Testis (tissue), 5 donors: ENCODE data around the gene COMMD2. TPM values are rescaled to one million over a fixed set of nuclear protein-coding genes. Genes with fewer than 3 reads are reported as not detected.

ENCODE experiments used
- DNase-seq: peaks from one replicate; pipeline ENCODE4 v3.0.0-alpha.2; 2019
- H3K27ac ChIP-seq, 2 donors: fragments of 200-600 bp; sonication (generic); one replicate each; pipeline ENCODE4 v1.5.1; 2019
- H3K27me3 ChIP-seq: fragments of 200-600 bp; sonication (generic); one replicate; pipeline ENCODE4 v1.5.1; 2019
- H3K36me3 ChIP-seq: fragments of 200-600 bp; sonication (generic); one replicate; pipeline ENCODE4 v1.5.1; 2017; ENCODE audit warnings: low read depth; ENCODE audit errors: missing control alignments
- H3K4me1 ChIP-seq: fragments of 200-600 bp; sonication (generic); one replicate; pipeline ENCODE4 v1.5.1; 2019
- H3K4me3 ChIP-seq, 2 donors: fragments of 200-600 bp; sonication (generic); one replicate each; pipeline ENCODE4 v1.5.1; 2017 to 2019
- H3K9me3 ChIP-seq: fragments of 200-600 bp; sonication (generic); one replicate; pipeline ENCODE4 v1.5.1; 2017
- POLR2A ChIP-seq: fragments of 450-650 bp; IDR thresholded peaks from one replicate; pipeline ENCODE4 v1.6.1; 2017; ENCODE audit warnings: antibody characterized with exemption, mild to moderate bottlenecking, moderate library complexity
- WGBS, 2 donors: methylation state at CpG; one replicate each; pipeline ENCODE4 v1.1.5; 2018; 5-methylcytosine and 5-hydroxymethylcytosine counted together
- intact Hi-C: fragments of 100-400 bp; cut with DNase I; formaldehyde crosslinking; loops from one replicate; pipeline ENCODE4 v1.15.1; 2023; ENCODE audit warnings: low total_unique reads
- long read RNA-seq, 2 donors: transcript quantifications; one replicate each; lab custom pipeline, GENCODE V29; 2026
- polyA plus RNA-seq: library from polyadenylated mRNA; stranded (reverse); fragments of 350-450 nt; fragmentation: Illumina TruSeq; extraction: RNeasy Lipid Tissue Mini Kit (QIAGEN cat#74804); gene quantifications from one replicate; pipeline ENCODE4 v1.2.3, GENCODE V29; 2014; ENCODE audit warnings: low read depth, low replicate concordance; ENCODE audit not compliant: insufficient read depth
- total RNA-seq, 2 donors: library from RNA; depleted of rRNA; stranded (reverse); fragments of >200 nt; gene quantifications; one replicate each; pipeline ENCODE4 v1.2.3, GENCODE V29; 2016
- TF ChIP-seq, protein P1 (sequence below), 3 experiments: fragments of 450-650 bp in 2 of 3; fragments of 200-600 bp in 1 of 3; sonication (generic) in 1 of 3; IDR thresholded peaks; one replicate each; pipeline ENCODE4 v1.5.1; 2016 to 2019; ENCODE audit warnings: antibody characterized with exemption in 3 of 3, mild to moderate bottlenecking in 2 of 3, moderate library complexity in 1 of 3

Gene COMMD2
- 10 to 100 TPM; 21.8 to 27.7 TPM for total RNA-seq
- polyA plus RNA-seq = 19.9 TPM
- long read RNA-seq, donor 1, transcript COMMD2-203 (5 exons, 3,706 nt) = major isoform, 29 of 35 reads
- long read RNA-seq, donor 1, partial matches to known transcripts = 0 of 35 reads
- long read RNA-seq, donor 1, other reads (novel, unspliced or antisense) = 0 of 35 reads
- long read RNA-seq, donor 2, transcript COMMD2-203 (5 exons, 3,706 nt) = major isoform, 17 of 23 reads
- long read RNA-seq, donor 2, partial matches to known transcripts = 0 of 23 reads
- long read RNA-seq, donor 2, other reads (novel, unspliced or antisense) = 0 of 23 reads

DNA sequence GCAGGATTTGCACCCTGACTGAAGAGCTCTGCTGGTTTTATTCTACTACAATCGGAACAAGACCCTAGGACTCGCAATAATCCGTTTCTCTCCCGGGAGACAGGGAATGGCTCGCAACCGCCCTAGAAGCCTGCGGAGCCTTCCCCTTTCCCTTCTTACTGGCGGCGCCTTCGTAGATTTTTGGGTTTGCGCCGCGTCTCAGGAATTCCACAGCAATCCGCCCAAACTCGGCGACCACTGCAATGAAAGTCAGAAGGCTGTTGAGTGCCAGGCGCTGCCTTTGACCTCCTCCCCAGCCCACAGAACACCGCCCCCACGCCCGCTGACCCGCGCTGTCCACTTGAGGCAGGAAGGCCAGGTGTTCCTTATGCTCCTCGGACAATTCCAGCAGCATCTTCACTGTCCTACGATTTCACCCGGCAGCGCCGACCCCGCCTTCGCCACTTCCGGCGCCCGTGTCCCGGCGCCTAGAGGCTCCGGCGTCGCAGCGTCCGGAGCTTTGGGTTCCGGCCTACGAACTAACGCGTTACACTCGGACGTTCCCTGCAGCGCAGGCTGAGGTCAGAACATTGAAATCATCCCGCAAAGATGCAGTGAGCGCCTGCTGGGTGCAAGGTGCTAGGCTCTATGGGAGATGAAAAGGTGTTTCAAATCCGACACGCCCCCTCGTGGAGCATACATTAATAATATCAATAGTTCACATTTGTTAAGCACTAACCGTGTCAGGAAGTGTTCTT, at the start of gene COMMD2:
Gene COMMD2, minus strand, starts transcription at position 439 of the 737 bp plus-strand sequence. Its CDS starts 45 bp downstream, at position 394.
- intact Hi-C loops = no loop called here
- TF ChIP-seq, protein P1, sequence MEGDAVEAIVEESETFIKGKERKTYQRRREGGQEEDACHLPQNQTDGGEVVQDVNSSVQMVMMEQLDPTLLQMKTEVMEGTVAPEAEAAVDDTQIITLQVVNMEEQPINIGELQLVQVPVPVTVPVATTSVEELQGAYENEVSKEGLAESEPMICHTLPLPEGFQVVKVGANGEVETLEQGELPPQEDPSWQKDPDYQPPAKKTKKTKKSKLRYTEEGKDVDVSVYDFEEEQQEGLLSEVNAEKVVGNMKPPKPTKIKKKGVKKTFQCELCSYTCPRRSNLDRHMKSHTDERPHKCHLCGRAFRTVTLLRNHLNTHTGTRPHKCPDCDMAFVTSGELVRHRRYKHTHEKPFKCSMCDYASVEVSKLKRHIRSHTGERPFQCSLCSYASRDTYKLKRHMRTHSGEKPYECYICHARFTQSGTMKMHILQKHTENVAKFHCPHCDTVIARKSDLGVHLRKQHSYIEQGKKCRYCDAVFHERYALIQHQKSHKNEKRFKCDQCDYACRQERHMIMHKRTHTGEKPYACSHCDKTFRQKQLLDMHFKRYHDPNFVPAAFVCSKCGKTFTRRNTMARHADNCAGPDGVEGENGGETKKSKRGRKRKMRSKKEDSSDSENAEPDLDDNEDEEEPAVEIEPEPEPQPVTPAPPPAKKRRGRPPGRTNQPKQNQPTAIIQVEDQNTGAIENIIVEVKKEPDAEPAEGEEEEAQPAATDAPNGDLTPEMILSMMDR (IDR thresholded peaks at IDR 0.05) = peak; percentile 38 to 43 (median 39)
- no peak for TF ChIP-seq POLR2A
- peak within 1 kb of the TSS; percentile 73 to 78 for H3K27ac ChIP-seq
- peaks cover 6% of the 10 kb centered on the region for H3K4me1 ChIP-seq
- H3K4me3 ChIP-seq = peak within 1 kb of the TSS; percentile 84 to 88
- no peaks in the 10 kb centered on the region for H3K9me3 ChIP-seq
- peak; percentile 82 for DNase-seq
- H3K27me3 ChIP-seq = no peaks in the 10 kb centered on the region
- WGBS, 2 donors = 0 to 1% methylated on average over 28 to 52 of the region's 52 CpGs
- H3K36me3 ChIP-seq = no peaks in the 10 kb centered on the region

DNA sequence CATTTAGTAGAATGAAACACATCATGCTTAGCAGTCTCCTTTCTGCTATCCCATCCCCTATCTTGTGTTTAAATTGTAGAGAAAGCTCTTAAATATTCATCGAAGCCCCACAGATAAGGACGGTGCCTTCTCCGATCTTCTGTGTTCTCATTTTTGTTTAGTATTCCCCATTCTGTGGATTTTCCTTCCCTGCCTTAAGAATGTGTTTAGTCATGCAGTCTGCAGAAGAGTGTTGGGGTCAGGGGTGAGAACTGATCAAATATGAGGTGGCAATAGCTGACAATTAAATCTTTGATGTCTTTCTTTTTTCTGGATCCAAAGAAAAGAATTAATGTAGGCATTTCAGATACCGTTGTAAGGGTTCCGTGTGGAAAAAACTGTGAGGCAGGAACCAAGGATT, 49.4 kb upstream of the COMMD2 start:
- Histone ChIP-seq H3K4me1 (no peaks in the 10 kb centered on the region), H3K27ac (no peak overlapping the region), H3K9me3 (no peaks in the 10 kb centered on the region), H3K27me3 (no peaks in the 10 kb centered on the region), H3K36me3 (no peaks in the 10 kb centered on the region), H3K4me3 (no peak overlapping the region)
- TF ChIP-seq, protein P1 (IDR thresholded peaks at IDR 0.05) = no peak
- TF ChIP-seq POLR2A = no peak
- intact Hi-C loops = no loop called here
- no peak for DNase-seq
- WGBS, 2 donors = 71 to 81% methylated on average over 5 of the region's 5 CpGs

DNA sequence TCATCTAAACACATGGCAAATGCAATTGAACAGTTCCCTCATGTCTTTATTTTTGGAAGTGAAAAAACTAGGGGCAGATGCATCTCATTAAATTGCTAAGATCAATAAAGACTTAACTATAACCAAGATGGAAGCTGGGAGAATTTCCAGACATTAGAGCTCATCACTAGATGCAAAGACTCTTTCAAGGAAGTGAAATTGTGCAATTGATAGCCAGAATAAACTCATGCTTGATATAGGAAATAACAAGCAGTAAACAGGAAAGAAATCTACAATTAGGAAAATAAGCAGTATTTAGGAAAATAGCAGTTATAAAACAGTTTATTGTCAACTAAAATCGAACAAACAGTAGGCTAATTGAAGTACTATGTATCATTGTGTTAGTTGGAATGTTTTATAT, 48.9 kb upstream of the COMMD2 start:
- H3K36me3 ChIP-seq = no peaks in the 10 kb centered on the region
- H3K27me3 ChIP-seq = no peaks in the 10 kb centered on the region
- no peak for TF ChIP-seq POLR2A
- TF ChIP-seq, protein P1 (IDR thresholded peaks at IDR 0.05) = no peak
- WGBS, 2 donors = 68 to 79% methylated on average over 1 of the region's 1 CpG
- intact Hi-C loops = no loop called here
- no peaks in the 10 kb centered on the region for H3K9me3 ChIP-seq
- H3K4me3 ChIP-seq = no peak overlapping the region
- H3K27ac ChIP-seq = no peak overlapping the region
- no peak for DNase-seq
- no peaks in the 10 kb centered on the region for H3K4me1 ChIP-seq

DNA sequence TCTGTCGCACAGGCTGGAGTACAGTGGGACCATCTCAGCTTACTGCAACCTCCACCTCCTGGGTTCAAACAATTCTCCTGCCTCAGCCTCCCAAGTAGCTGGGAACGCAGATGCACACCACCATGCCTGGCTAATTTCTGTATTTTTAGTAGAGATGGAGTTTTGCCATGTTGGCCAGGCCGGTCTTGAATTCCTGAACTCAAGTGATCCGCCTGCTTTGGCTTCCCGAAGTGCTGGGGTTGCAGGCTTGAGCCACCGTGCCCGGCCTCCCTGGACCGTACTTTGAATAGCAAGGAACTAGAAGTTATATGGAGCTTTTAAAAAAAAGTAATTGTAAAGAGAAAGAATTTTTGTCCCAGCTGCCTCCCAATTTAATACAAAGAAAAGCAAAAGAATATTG, 48.4 kb upstream of the COMMD2 start:
- no peak for TF ChIP-seq POLR2A
- TF ChIP-seq, protein P1 (IDR thresholded peaks at IDR 0.05) = no peak
- Histone ChIP-seq H3K27ac (no peak overlapping the region), H3K27me3 (no peaks in the 10 kb centered on the region), H3K36me3 (no peaks in the 10 kb centered on the region), H3K9me3 (no peaks in the 10 kb centered on the region), H3K4me1 (no peaks in the 10 kb centered on the region), H3K4me3 (no peak overlapping the region)
- WGBS, 2 donors = 78 to 91% methylated on average over 8 of the region's 8 CpGs
- no peak for DNase-seq
- intact Hi-C loops = no loop called here
